Mesenchymal stem cell (in vitro differentiated cells and primary cell): ENCODE data around the gene TFDP1.

Experiments used
- DNase-seq: peaks from one replicate; pipeline ENCODE4 v3.0.0-alpha.2; 2013
- H2AFZ ChIP-seq: one replicate; pipeline ENCODE4 v1.6.1; 2013; ENCODE audit warnings: low read depth, mild to moderate bottlenecking, control low read depth, inconsistent platforms, low read length, moderate library complexity
- H2AK5ac ChIP-seq: 2 replicates; pipeline ENCODE4 v1.6.1; 2013; ENCODE audit warnings: low read length, moderate library complexity, mild to moderate bottlenecking, inconsistent platforms; ENCODE audit not compliant: severe bottlenecking
- H2BK120ac ChIP-seq: one replicate; pipeline ENCODE4 v1.6.1; 2013; ENCODE audit warnings: low read depth, mild to moderate bottlenecking, inconsistent platforms, low read length, moderate library complexity
- H2BK12ac ChIP-seq, 2 experiments: one replicate each; pipeline ENCODE4 v1.6.1; 2013; ENCODE audit warnings: inconsistent platforms in 2 of 2, low read length in 2 of 2, mild to moderate bottlenecking in 2 of 2, moderate library complexity in 2 of 2, control low read depth in 1 of 2
- H2BK15ac ChIP-seq: one replicate; pipeline ENCODE4 v1.6.1; 2013; ENCODE audit warnings: mild to moderate bottlenecking, low read depth, inconsistent platforms; ENCODE audit not compliant: poor library complexity, severe bottlenecking
- H2BK5ac ChIP-seq: 2 replicates; pipeline ENCODE4 v1.6.1; 2013; ENCODE audit warnings: low read depth, mild to moderate bottlenecking, low read length, control low read depth, inconsistent platforms; ENCODE audit not compliant: poor library complexity, severe bottlenecking
- H3K14ac ChIP-seq, 2 experiments: one replicate each; pipeline ENCODE4 v1.6.1; 2013; ENCODE audit warnings: inconsistent platforms in 2 of 2, low read length in 2 of 2, control low read depth in 1 of 2, mild to moderate bottlenecking in 1 of 2, moderate library complexity in 1 of 2
- H3K18ac ChIP-seq, 2 experiments: one replicate each; pipeline ENCODE4 v1.6.1; 2013; ENCODE audit warnings: inconsistent platforms in 2 of 2, low read length in 2 of 2, control low read depth in 1 of 2, low read depth in 1 of 2, mild to moderate bottlenecking in 1 of 2
- H3K23ac ChIP-seq, 2 experiments: one replicate each; pipeline ENCODE4 v1.6.1; 2013; ENCODE audit warnings: inconsistent platforms in 2 of 2, low read length in 2 of 2, mild to moderate bottlenecking in 2 of 2, moderate library complexity in 2 of 2, control low read depth in 1 of 2
- H3K27ac ChIP-seq: 2 replicates; pipeline ENCODE4 v1.5.1; 2013; ENCODE audit warnings: mild to moderate bottlenecking, moderate library complexity, low read length, control low read depth, inconsistent platforms; ENCODE audit not compliant: poor library complexity, severe bottlenecking
- H3K27me3 ChIP-seq, 2 experiments: 2 replicates each; pipeline versions ENCODE4 v1.6.1 to v1.7.0; 2013; ENCODE audit warnings: low read length in 2 of 2, mild to moderate bottlenecking in 2 of 2, moderate library complexity in 2 of 2, control low read depth in 1 of 2, inconsistent platforms in 1 of 2; ENCODE audit not compliant: control insufficient read depth in 1 of 2, insufficient read depth in 1 of 2
- H3K36me3 ChIP-seq, 2 experiments: 2 replicates each; pipeline versions ENCODE4 v1.6.1 to v1.7.0; 2013; ENCODE audit warnings: low read length in 2 of 2, control low read depth in 1 of 2, inconsistent platforms in 1 of 2, low read depth in 1 of 2, mild to moderate bottlenecking in 1 of 2; ENCODE audit not compliant: insufficient read depth in 2 of 2, control insufficient read depth in 1 of 2
- H3K4ac ChIP-seq, 2 experiments: one replicate each; pipeline ENCODE4 v1.6.1; 2013; ENCODE audit warnings: inconsistent platforms in 2 of 2, low read length in 2 of 2, mild to moderate bottlenecking in 2 of 2, moderate library complexity in 2 of 2, control low read depth in 1 of 2, low read depth in 1 of 2
- H3K4me1 ChIP-seq: 2 replicates; pipeline ENCODE4 v1.6.1; 2013; ENCODE audit warnings: low read depth, low read length, control low read depth; ENCODE audit not compliant: control insufficient read depth, insufficient read depth
- H3K4me2 ChIP-seq: 2 replicates; pipeline ENCODE4 v1.6.1; 2013; ENCODE audit warnings: low read length, mild to moderate bottlenecking, inconsistent platforms; ENCODE audit not compliant: poor library complexity, severe bottlenecking
- H3K4me3 ChIP-seq, 2 experiments: 2 replicates each; pipeline versions ENCODE4 v1.5.1 to v1.7.0; 2013; ENCODE audit warnings: low read length in 2 of 2, mild to moderate bottlenecking in 2 of 2, control low read depth in 1 of 2, low read depth in 1 of 2; ENCODE audit not compliant: insufficient read depth in 1 of 2
- H3K79me1 ChIP-seq: replicated peaks from 2 replicates; pipeline ENCODE4 v1.6.1; 2013; ENCODE audit warnings: mild to moderate bottlenecking, control low read depth, low read length, inconsistent platforms; ENCODE audit not compliant: poor library complexity, severe bottlenecking
- H3K9ac ChIP-seq: 2 replicates; pipeline ENCODE4 v1.7.0; 2013; ENCODE audit warnings: mild to moderate bottlenecking, low read length, moderate library complexity
- H3K9me3 ChIP-seq: 2 replicates; pipeline ENCODE4 v1.7.0; 2013; ENCODE audit warnings: mild to moderate bottlenecking, low read length; ENCODE audit not compliant: control insufficient read depth
- H4K8ac ChIP-seq: one replicate; pipeline ENCODE4 v1.6.1; 2013; ENCODE audit warnings: inconsistent platforms, mild to moderate bottlenecking, low read length, moderate library complexity
- H4K91ac ChIP-seq: one replicate; pipeline ENCODE4 v1.6.1; 2013; ENCODE audit warnings: mild to moderate bottlenecking, low read length, inconsistent platforms
- WGBS: methylation state at CpG from one replicate; pipeline ENCODE4 v1.1.7; 2013; ENCODE audit warnings: mixed read lengths; 5-methylcytosine and 5-hydroxymethylcytosine counted together

The TFDP1 gene

GRCh38 chr13:113552079-113552478 lies 32.5 kb upstream of the TFDP1 start:
- no peak overlapping the region for H2AK5ac ChIP-seq
- peaks cover 56 to 63% of the 10 kb centered on the region in 2 experiments for H3K36me3 ChIP-seq
- no peak overlapping the region for H3K4me2 ChIP-seq
- no peak overlapping the region for H4K8ac ChIP-seq
- no peak overlapping the region for H3K4me3 ChIP-seq
- no peak overlapping the region for H3K23ac ChIP-seq
- H3K18ac ChIP-seq, result no peak overlapping the region
- no peak overlapping the region for H2BK12ac ChIP-seq
- no peak overlapping the region for H3K4ac ChIP-seq
- peaks cover 24% of the 10 kb centered on the region for H3K79me1 ChIP-seq
- peaks cover 25% of the 10 kb centered on the region for H3K4me1 ChIP-seq
- H2BK5ac ChIP-seq, result no peak overlapping the region
- no peak overlapping the region for H2AFZ ChIP-seq
- no peak overlapping the region for H2BK15ac ChIP-seq
- no peaks in the 10 kb centered on the region for H3K9me3 ChIP-seq
- no peaks in the 10 kb centered on the region for H3K27me3 ChIP-seq
- H2BK120ac ChIP-seq, result no peak overlapping the region
- no peak overlapping the region for H3K14ac ChIP-seq
- no peak overlapping the region for H3K9ac ChIP-seq
- no peak overlapping the region for H3K27ac ChIP-seq
- WGBS, result 95% methylated on average over 11 of the region's 11 CpGs
- H4K91ac ChIP-seq, result no peak overlapping the region
- no peak for DNase-seq

GRCh38 chr13:113552786-113553434 lies 31.6 kb upstream of the TFDP1 start:
- H3K18ac ChIP-seq, result no peak overlapping the region
- H4K8ac ChIP-seq, result no peak overlapping the region
- no peak overlapping the region for H2BK12ac ChIP-seq
- no peak overlapping the region for H3K9ac ChIP-seq
- no peak overlapping the region for H3K4ac ChIP-seq
- H3K36me3 ChIP-seq, result peaks cover 52 to 63% of the 10 kb centered on the region in 2 experiments
- H2AK5ac ChIP-seq, result no peak overlapping the region
- H3K4me1 ChIP-seq, result peaks cover 18% of the 10 kb centered on the region
- H3K4me2 ChIP-seq, result no peak overlapping the region
- no peak overlapping the region for H3K4me3 ChIP-seq
- no peaks in the 10 kb centered on the region for H3K9me3 ChIP-seq
- H2BK5ac ChIP-seq, result no peak overlapping the region
- H2BK15ac ChIP-seq, result no peak overlapping the region
- 97% methylated on average over 16 of the region's 16 CpGs for WGBS
- no peak overlapping the region for H2AFZ ChIP-seq
- H3K27me3 ChIP-seq, result no peaks in the 10 kb centered on the region
- no peak overlapping the region for H2BK120ac ChIP-seq
- DNase-seq, result no peak
- no peak overlapping the region for H3K14ac ChIP-seq
- H3K23ac ChIP-seq, result no peak overlapping the region
- H3K79me1 ChIP-seq, result peaks cover 24% of the 10 kb centered on the region
- no peak overlapping the region for H3K27ac ChIP-seq
- H4K91ac ChIP-seq, result no peak overlapping the region

GRCh38 chr13:113553511-113554332 lies 30.8 kb upstream of the TFDP1 start:
- Histone ChIP-seq H2BK12ac (no peak overlapping the region), H2BK120ac (no peak overlapping the region), H3K4me2 (no peak overlapping the region), H3K4me1 (peaks cover 11% of the 10 kb centered on the region), H2BK5ac (no peak overlapping the region), H2AFZ (no peak overlapping the region), H3K36me3 (peaks cover 50 to 60% of the 10 kb centered on the region in 2 experiments), H3K14ac (no peak overlapping the region), H2AK5ac (no peak overlapping the region), H3K9me3 (no peaks in the 10 kb centered on the region), H4K91ac (no peak overlapping the region), H2BK15ac (no peak overlapping the region), H3K27me3 (peaks cover 0 to 2% of the 10 kb centered on the region in 2 experiments), H4K8ac (no peak overlapping the region), H3K4ac (no peak overlapping the region), H3K79me1 (peaks cover 24% of the 10 kb centered on the region), H3K18ac (no peak overlapping the region), H3K27ac (no peak overlapping the region), H3K9ac (no peak overlapping the region), H3K4me3 (no peak overlapping the region), H3K23ac (no peak overlapping the region)
- 92% methylated on average over 16 of the region's 16 CpGs for WGBS
- DNase-seq, result no peak

GRCh38 chr13:113554333-113554700 lies 30.2 kb upstream of the TFDP1 start:
- H2BK5ac ChIP-seq, result no peak overlapping the region
- peaks cover 0 to 3% of the 10 kb centered on the region in 2 experiments for H3K27me3 ChIP-seq
- no peaks in the 10 kb centered on the region for H3K9me3 ChIP-seq
- H3K4me1 ChIP-seq, result peaks cover 5% of the 10 kb centered on the region
- H3K23ac ChIP-seq, result no peak overlapping the region
- H2AK5ac ChIP-seq, result no peak overlapping the region
- no peak overlapping the region for H3K4ac ChIP-seq
- peaks cover 24% of the 10 kb centered on the region for H3K79me1 ChIP-seq
- no peak overlapping the region for H3K4me3 ChIP-seq
- DNase-seq, result no peak
- no peak overlapping the region for H3K18ac ChIP-seq
- no peak overlapping the region for H2BK120ac ChIP-seq
- no peak overlapping the region for H3K14ac ChIP-seq
- no peak overlapping the region for H3K9ac ChIP-seq
- H2AFZ ChIP-seq, result no peak overlapping the region
- 94% methylated on average over 7 of the region's 9 CpGs for WGBS
- no peak overlapping the region for H2BK12ac ChIP-seq
- H3K36me3 ChIP-seq, result peaks cover 44 to 54% of the 10 kb centered on the region in 2 experiments
- no peak overlapping the region for H4K8ac ChIP-seq
- no peak overlapping the region for H3K27ac ChIP-seq
- no peak overlapping the region for H4K91ac ChIP-seq
- H2BK15ac ChIP-seq, result no peak overlapping the region
- H3K4me2 ChIP-seq, result no peak overlapping the region
